Activated CD8-positive, alpha-beta memory T cell treated with anti-CD3 and anti-CD28 coated beads, Interleukin-2, amount 50 U/mL, for 48 hours (primary cell): ENCODE data around the gene AGBL4.

ENCODE experiments used
- DNase-seq: peaks from one replicate; pipeline ENCODE4 v3.0.0-alpha.2; 2020

Gene AGBL4

GRCh38 chr1:48749068-48749467 lies 1274.7 kb downstream of the AGBL4 start:
- no peak for DNase-seq

GRCh38 chr1:48746906-48747305 lies 1276.8 kb downstream of the AGBL4 start:
- no peak for DNase-seq

GRCh38 chr1:48744032-48744431 lies 1279.7 kb downstream of the AGBL4 start:
- no peak for DNase-seq

- DNase-seq, result no peak
Observed at GRCh38 chr1:48743480-48743879, 1280.3 kb downstream of the AGBL4 start.

GRCh38 chr1:48741380-48741779 lies 1282.4 kb downstream of the AGBL4 start:
- DNase-seq, result no peak

GRCh38 chr1:48740621-48741020 lies 1283.1 kb downstream of the AGBL4 start:
- no peak for DNase-seq

- DNase-seq, result no peak
Observed at GRCh38 chr1:48739091-48739490, 1284.7 kb downstream of the AGBL4 start.

- DNase-seq, result no peak
Observed at GRCh38 chr1:48738356-48738755, 1285.4 kb downstream of the AGBL4 start.

- DNase-seq, result no peak
Observed at GRCh38 chr1:48735796-48736195, 1288.0 kb downstream of the AGBL4 start.

- no peak for DNase-seq
Observed at GRCh38 chr1:48730164-48730910, 1293.4 kb downstream of the AGBL4 start.

GRCh38 chr1:48728584-48728983 lies 1295.2 kb downstream of the AGBL4 start:
- no peak for DNase-seq

GRCh38 chr1:48726557-48727215 lies 1297.1 kb downstream of the AGBL4 start:
- no peak for DNase-seq

GRCh38 chr1:48726139-48726538 lies 1297.6 kb downstream of the AGBL4 start:
- DNase-seq, result no peak

GRCh38 chr1:48725341-48726046 lies 1298.3 kb downstream of the AGBL4 start:
- DNase-seq, result no peak

GRCh38 chr1:48720929-48721328 lies 1302.8 kb downstream of the AGBL4 start:
- DNase-seq, result no peak

GRCh38 chr1:48718705-48719104 lies 1305.0 kb downstream of the AGBL4 start:
- no peak for DNase-seq

- no peak for DNase-seq
Observed at GRCh38 chr1:48718116-48718630, 1305.6 kb downstream of the AGBL4 start.

- no peak for DNase-seq
Observed at GRCh38 chr1:48717082-48717481, 1306.7 kb downstream of the AGBL4 start.

GRCh38 chr1:48715921-48716320 lies 1307.8 kb downstream of the AGBL4 start:
- DNase-seq, result no peak

GRCh38 chr1:48710915-48711314 lies 1312.8 kb downstream of the AGBL4 start:
- DNase-seq, result no peak

GRCh38 chr1:48710318-48710717 lies 1313.4 kb downstream of the AGBL4 start:
- no peak for DNase-seq

- DNase-seq, result no peak
Observed at GRCh38 chr1:48704736-48705135, 1319.0 kb downstream of the AGBL4 start.

GRCh38 chr1:48701445-48701844 lies 1322.3 kb downstream of the AGBL4 start:
- DNase-seq, result no peak
